OCI-LY7 (cell line): ENCODE results near the gene KAT6B. TPM values are rescaled to one million over a fixed set of nuclear protein-coding genes. Genes with fewer than 3 reads are reported as not detected.

Experiments used
- BruUV-seq: library from RNA; stranded (reverse); fragments of 400-500 nt; replicated peaks from 2 replicates; lab custom pipeline; 2021; lab: Mats Ljungman, UMichigan
- CTCF ChIA-PET: fragments of 300-600 bp; sonication (Branson Sonifier 250); formaldehyde crosslinking; loops from one replicate; lab custom pipeline; 2022; ENCODE audit warnings: antibody characterized with exemption; ENCODE audit not compliant: unreplicated experiment; lab: Charles Lee
- POLR2A ChIA-PET: fragments of 300-600 bp; sonication (Branson Sonifier 250); formaldehyde crosslinking; loops from one replicate; lab custom pipeline; 2022; ENCODE audit warnings: antibody characterized with exemption; lab: Charles Lee
- DNase-seq: peaks from one replicate; pipeline ENCODE4 v3.0.0-alpha.2; 2015; ENCODE audit warnings: low spot score
- H2AFZ ChIP-seq: fragments of 200-600 bp; sonication (generic), shearing (Covaris generic); 2 replicates; pipeline ENCODE4 v1.6.1; 2014; ENCODE audit warnings: mild to moderate bottlenecking, antibody characterized with exemption, low read length, moderate library complexity
- H3K27ac ChIP-seq: fragments of 200-600 bp; sonication (generic); 2 replicates; pipeline ENCODE4 v1.5.1; 2014; ENCODE audit warnings: mixed run types, low read depth, mild to moderate bottlenecking, moderate library complexity, low read length, inconsistent platforms; ENCODE audit not compliant: poor library complexity, severe bottlenecking
- H3K36me3 ChIP-seq: fragments of 200-600 bp; sonication (generic); 2 replicates; pipeline ENCODE4 v1.6.1; 2014; ENCODE audit warnings: mild to moderate bottlenecking, antibody characterized with exemption, low read length, moderate library complexity, mixed read lengths; ENCODE audit not compliant: insufficient read depth
- H3K4me1 ChIP-seq: fragments of 200-600 bp; sonication (generic); 2 replicates; pipeline ENCODE4 v1.5.1; 2014; ENCODE audit warnings: mild to moderate bottlenecking, low read length; ENCODE audit not compliant: insufficient read depth, poor library complexity, severe bottlenecking
- H3K4me2 ChIP-seq: fragments of 200-600 bp; sonication (generic); 2 replicates; pipeline ENCODE4 v1.6.1; 2014; ENCODE audit warnings: mild to moderate bottlenecking, low read length
- H3K4me3 ChIP-seq: fragments of 200-600 bp; sonication (generic); 2 replicates; pipeline ENCODE4 v1.5.1; 2014; ENCODE audit warnings: mild to moderate bottlenecking, low read depth, low read length; ENCODE audit not compliant: poor library complexity, severe bottlenecking
- H3K79me2 ChIP-seq: fragments of 200-600 bp; sonication (generic); 2 replicates; pipeline ENCODE4 v1.6.1; 2016; ENCODE audit warnings: low read depth, mild to moderate bottlenecking, low read length, moderate library complexity, mixed read lengths; ENCODE audit not compliant: insufficient read depth
- H3K9me2 ChIP-seq: fragments of 200-600 bp; sonication (generic); 2 replicates; pipeline ENCODE4 v1.6.1; 2016; ENCODE audit warnings: mild to moderate bottlenecking, low read length, mixed read lengths; ENCODE audit not compliant: insufficient read depth
- H3K9me3 ChIP-seq: fragments of 200-600 bp; sonication (generic); 2 replicates; pipeline ENCODE4 v1.6.1; 2014; ENCODE audit warnings: mild to moderate bottlenecking, mixed run types, low read length, mixed read lengths
- H4K20me1 ChIP-seq: fragments of 200-600 bp; sonication (generic); 2 replicates; pipeline ENCODE4 v1.6.1; 2014; ENCODE audit warnings: mild to moderate bottlenecking, antibody characterized with exemption, low read length, moderate library complexity, mixed read lengths; ENCODE audit not compliant: insufficient read depth
- EZH2phosphoT487 ChIP-seq: fragments of 200-600 bp; sonication (generic); IDR thresholded peaks from 2 replicates; pipeline ENCODE4 v1.6.1; 2018; ENCODE audit warnings: low read depth, borderline replicate concordance, mild to moderate bottlenecking, mixed run types, antibody characterized with exemption, low read length, moderate library complexity, mixed read lengths
- intact Hi-C: fragments of 100-400 bp; cut with micrococcal nuclease; formaldehyde crosslinking; loops from one replicate; pipeline ENCODE4 v1.10.0; 2022; ENCODE audit not compliant: unreplicated experiment
- total RNA-seq, 2 experiments: library from RNA; depleted of rRNA in 1 of 2; stranded (reverse); fragments of >200 nt in 1 of 2; shearing (Covaris generic) in 1 of 2; gene quantifications; 2 replicates each; pipeline ENCODE4 v1.2.3, GENCODE V29; 2014 to 2022
- TF ChIP-seq, protein P1 (sequence below): fragments of 200-600 bp; sonication (generic); conservative IDR thresholded peaks from 2 replicates; pipeline ENCODE4 v1.5.1; 2014; ENCODE audit warnings: mild to moderate bottlenecking, antibody characterized with exemption, low read length, moderate library complexity, mixed read lengths

KAT6B gene
- total RNA-seq, 2 experiments from 2014 or later = 20.8 to 40.8 TPM

DNA sequence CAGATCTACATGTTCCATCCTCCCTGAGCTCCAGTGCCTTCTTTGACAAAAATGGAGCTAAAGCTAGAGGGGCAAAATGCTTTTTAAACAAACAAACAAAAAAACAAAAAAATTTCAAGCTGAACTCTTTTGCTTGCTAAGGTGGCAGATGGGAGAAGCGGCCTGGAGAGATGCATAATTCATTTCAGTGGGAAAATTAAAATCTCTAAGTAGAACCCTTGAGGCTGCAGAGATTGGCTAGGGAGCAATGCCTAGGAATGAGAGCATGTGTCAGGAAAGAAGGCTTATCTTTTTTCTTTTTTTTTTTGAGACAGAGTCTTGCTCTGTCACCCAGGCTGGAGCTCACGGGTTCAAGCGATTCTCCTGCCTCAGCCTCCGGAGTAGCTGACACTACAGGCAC, 238.7 kb downstream of the KAT6B start:
- DNase-seq = no peak
- Histone ChIP-seq H3K79me2 (no peaks in the 10 kb centered on the region), H3K4me1 (no peaks in the 10 kb centered on the region), H4K20me1 (no peaks in the 10 kb centered on the region), H3K9me3 (no peaks in the 10 kb centered on the region), H3K36me3 (no peaks in the 10 kb centered on the region), H3K27ac (no peak overlapping the region), H3K9me2 (no peaks in the 10 kb centered on the region), H3K4me3 (no peak overlapping the region), H3K4me2 (no peak overlapping the region), H2AFZ (no peak overlapping the region)
- ChIA-PET CTCF (no interaction called here), POLR2A (interaction anchor here (0.6 to 1.1 kb wide), 4 partner anchors 10 to 803 kb away, joined by 4 read pairs; no protein-coding TSS in a partner anchor)
- BruUV-seq = no TSS peak
- TF ChIP-seq, protein P1, sequence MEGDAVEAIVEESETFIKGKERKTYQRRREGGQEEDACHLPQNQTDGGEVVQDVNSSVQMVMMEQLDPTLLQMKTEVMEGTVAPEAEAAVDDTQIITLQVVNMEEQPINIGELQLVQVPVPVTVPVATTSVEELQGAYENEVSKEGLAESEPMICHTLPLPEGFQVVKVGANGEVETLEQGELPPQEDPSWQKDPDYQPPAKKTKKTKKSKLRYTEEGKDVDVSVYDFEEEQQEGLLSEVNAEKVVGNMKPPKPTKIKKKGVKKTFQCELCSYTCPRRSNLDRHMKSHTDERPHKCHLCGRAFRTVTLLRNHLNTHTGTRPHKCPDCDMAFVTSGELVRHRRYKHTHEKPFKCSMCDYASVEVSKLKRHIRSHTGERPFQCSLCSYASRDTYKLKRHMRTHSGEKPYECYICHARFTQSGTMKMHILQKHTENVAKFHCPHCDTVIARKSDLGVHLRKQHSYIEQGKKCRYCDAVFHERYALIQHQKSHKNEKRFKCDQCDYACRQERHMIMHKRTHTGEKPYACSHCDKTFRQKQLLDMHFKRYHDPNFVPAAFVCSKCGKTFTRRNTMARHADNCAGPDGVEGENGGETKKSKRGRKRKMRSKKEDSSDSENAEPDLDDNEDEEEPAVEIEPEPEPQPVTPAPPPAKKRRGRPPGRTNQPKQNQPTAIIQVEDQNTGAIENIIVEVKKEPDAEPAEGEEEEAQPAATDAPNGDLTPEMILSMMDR = no peak
- TF ChIP-seq EZH2phosphoT487 = no peak
- intact Hi-C loops = no loop called here

DNA sequence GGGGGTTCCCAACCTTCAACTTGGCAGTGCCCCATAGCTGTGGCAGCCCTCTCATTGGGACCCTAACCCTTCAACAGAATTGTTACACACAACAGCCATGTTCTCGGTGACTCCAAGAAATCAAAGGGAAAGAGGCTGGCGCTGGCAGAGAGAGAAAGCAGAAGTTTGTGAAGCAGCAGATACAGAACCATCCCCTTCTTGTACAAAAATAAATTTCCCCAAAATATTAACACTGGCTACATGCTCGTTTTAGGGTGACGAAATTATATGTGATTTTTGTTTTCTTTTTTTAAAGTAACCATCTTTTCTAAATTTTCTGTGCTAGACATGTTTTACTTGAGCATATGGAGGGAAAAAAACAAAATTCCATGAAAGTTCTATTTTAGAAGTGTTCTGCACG, 239.9 kb downstream of the KAT6B start:
- POLR2A ChIA-PET = no interaction called here
- intact Hi-C loops = no loop called here
- TF ChIP-seq EZH2phosphoT487 = no peak
- TF ChIP-seq, protein P1 = no peak
- Histone ChIP-seq H3K9me2 (no peaks in the 10 kb centered on the region), H3K4me3 (no peak overlapping the region), H3K4me2 (no peak overlapping the region), H3K9me3 (no peaks in the 10 kb centered on the region), H4K20me1 (no peaks in the 10 kb centered on the region), H3K36me3 (no peaks in the 10 kb centered on the region), H3K79me2 (no peaks in the 10 kb centered on the region), H3K4me1 (no peaks in the 10 kb centered on the region), H3K27ac (no peak overlapping the region), H2AFZ (no peak overlapping the region)
- CTCF ChIA-PET = no interaction called here
- no peak for DNase-seq
- BruUV-seq = no TSS peak

DNA sequence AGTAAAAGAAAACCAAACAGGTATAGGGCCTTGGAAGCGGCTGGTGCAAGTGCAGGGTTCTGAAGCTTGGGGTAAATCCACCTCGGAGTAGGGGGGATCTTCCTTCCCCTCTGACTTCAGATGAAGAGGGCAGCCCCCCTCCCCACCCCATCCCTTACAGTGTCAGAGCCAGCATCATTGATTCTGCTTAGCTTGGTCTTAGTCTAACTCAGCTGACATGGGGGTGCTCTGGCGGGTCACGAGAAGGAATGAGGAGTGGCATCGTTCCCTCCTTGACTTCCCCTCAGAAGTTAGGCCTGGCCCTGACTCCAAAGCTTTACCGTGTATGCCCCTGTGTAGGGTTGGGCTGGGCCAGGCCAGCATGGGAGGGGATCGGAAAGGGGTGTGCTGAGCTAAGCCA, 240.9 kb downstream of the KAT6B start:
- ChIA-PET POLR2A (interaction anchor here (0.6 kb wide), 3 partner anchors 46 to 564 kb away, joined by 3 read pairs; no protein-coding TSS in a partner anchor), CTCF (no interaction called here)
- Histone ChIP-seq H2AFZ (no peak overlapping the region), H3K27ac (no peak overlapping the region), H3K9me2 (no peaks in the 10 kb centered on the region), H3K4me3 (no peak overlapping the region), H3K4me1 (no peaks in the 10 kb centered on the region), H3K4me2 (no peak overlapping the region), H4K20me1 (no peaks in the 10 kb centered on the region), H3K36me3 (no peaks in the 10 kb centered on the region), H3K79me2 (no peaks in the 10 kb centered on the region), H3K9me3 (no peaks in the 10 kb centered on the region)
- no peak for TF ChIP-seq EZH2phosphoT487
- TF ChIP-seq, protein P1 = no peak
- no TSS peak for BruUV-seq
- DNase-seq = no peak
- intact Hi-C loops = no loop called here
